ENCODE results near the gene TMCO2. TPM values are rescaled to one million over a fixed set of nuclear protein-coding genes. Genes with fewer than 3 reads are reported as not detected.

TMCO2 gene
- total RNA-seq, 1 donor from 2014 or later = not detected

Other genes starting within 250 kb of the TMCO2 start
- gene CAP1, start 207.2 kb upstream of the TMCO2 start, total RNA-seq = 296 and 327 TPM in 2 replicates
- 34.7 and 45.1 TPM in 2 replicates for gene PPT1, start 150.7 kb upstream of the TMCO2 start, total RNA-seq
- gene RLF, start 86.5 kb upstream of the TMCO2 start, total RNA-seq = 12.9 and 19.2 TPM in 2 replicates
- 40.5 and 64.1 TPM in 2 replicates for gene ZMPSTE24, start 10.3 kb downstream of the TMCO2 start, total RNA-seq
- 0.22 and 0.79 TPM in 2 replicates for gene COL9A2, start 69.3 kb downstream of the TMCO2 start, total RNA-seq
- gene SMAP2, start 125.8 kb downstream of the TMCO2 start, total RNA-seq = 3.1 and 3.4 TPM in 2 replicates
- 0.60 and 0.65 TPM in 2 replicates for gene ZFP69B, start 202.5 kb downstream of the TMCO2 start, total RNA-seq
- gene ZFP69, start 229.4 kb downstream of the TMCO2 start, total RNA-seq = 1.3 and 2.0 TPM in 2 replicates

All from lung microvascular endothelial cell (primary cell).